ENCODE data around the gene NDST1.

- TF ChIP-seq CREB5 (CRISPR knock-in tag; IDR thresholded peaks at IDR 0.05; ENCODE audit: low read depth) (no peak), PATZ1 (CRISPR knock-in tag; IDR thresholded peaks at IDR 0.05; ENCODE audit: borderline replicate concordance) (no peak), ZFP30 (CRISPR knock-in tag; IDR thresholded peaks at IDR 0.05) (no peak), SNAI2 (CRISPR knock-in tag; IDR thresholded peaks at IDR 0.05) (no peak), CSRNP3 (CRISPR knock-in tag; IDR thresholded peaks at IDR 0.05) (no peak), ARNTL (CRISPR knock-in tag; IDR thresholded peaks at IDR 0.05; ENCODE audit: borderline replicate concordance, low read depth) (no peak)
Observed at GRCh38 chr5:150565868-150566267, 57.9 kb downstream of the NDST1 start.

Data from SK-N-SH treated with all-trans-retinoic acid at 6 μM for 48 hours (cell line).